ENCODE data around the gene SLC4A7.

SLC4A7 gene

DNA sequence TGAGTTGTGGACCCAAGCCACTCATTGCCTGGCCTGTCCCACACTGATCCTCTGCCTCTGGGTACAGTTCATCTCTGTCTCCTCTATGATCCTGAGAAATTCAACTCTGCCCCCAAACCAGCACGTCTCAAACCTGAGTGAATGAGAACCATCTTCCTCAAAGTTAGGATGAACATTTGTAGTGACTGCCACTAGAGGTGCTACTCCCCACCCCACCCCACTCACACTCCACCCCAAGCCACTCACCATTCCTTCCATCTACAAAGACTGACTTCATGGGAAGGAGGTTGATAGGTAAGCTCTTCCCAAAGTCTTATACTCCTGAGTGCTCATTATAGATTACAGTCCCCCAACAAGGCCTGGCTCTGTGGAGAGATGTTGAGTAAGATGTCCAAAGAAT is 158.8 kb downstream of the SLC4A7 start:
- no peak for DNase-seq (ENCODE audit: low read depth in 2 of 2)

DNA sequence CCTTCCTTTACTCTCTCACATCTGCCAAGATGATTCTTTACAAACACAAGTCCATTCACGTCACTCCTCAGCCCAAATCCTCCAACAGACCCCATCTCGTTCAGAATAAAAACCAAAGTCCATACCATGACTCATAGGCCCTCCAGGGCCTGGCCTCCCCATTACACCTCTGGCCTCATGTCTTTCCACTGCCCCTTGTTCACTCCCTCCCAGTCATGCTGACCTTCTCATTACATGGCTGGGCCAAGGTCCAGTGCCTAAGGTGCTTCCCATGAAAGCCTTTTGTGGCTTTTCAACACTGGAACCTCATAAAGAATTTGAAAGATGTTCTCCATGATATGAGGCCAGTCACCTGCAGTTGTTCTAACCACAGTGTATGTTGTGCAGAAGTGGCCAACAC is 159.5 kb downstream of the SLC4A7 start:
- DNase-seq (ENCODE audit: low read depth in 2 of 2): no peak

GRCh38 chr3:27323087-27323570 is 161.1 kb downstream of the SLC4A7 start:
- DNase-seq (ENCODE audit: low read depth in 2 of 2): no peak
